H1 (cell line): ENCODE measurements around the gene KLHL29. TPM values are rescaled to one million over a fixed set of nuclear protein-coding genes. Genes with fewer than 3 reads are reported as not detected.

ENCODE experiments used
- CTCF ChIA-PET: fragments of 300-600 bp; sonication (Branson Sonifier 250); formaldehyde crosslinking; loops from one replicate; lab custom pipeline; 2021; ENCODE audit not compliant: partially characterized antibody; lab: Charles Lee
- POLR2A ChIA-PET: fragments of 300-600 bp; sonication (Branson Sonifier 250); formaldehyde crosslinking; loops from one replicate; lab custom pipeline; 2021; ENCODE audit warnings: inconsistent platforms; ENCODE audit not compliant: partially characterized antibody; lab: Charles Lee
- DNase-seq, 2 experiments: peaks; one replicate each; pipeline versions ENCODE4 v3.0.0 to v3.0.0-alpha.2; 2010 to 2022; ENCODE audit warnings: low spot score in 2 of 2, low read depth in 1 of 2, mixed read lengths in 1 of 2
- FAIRE-seq: peaks from 2 replicates; lab custom pipeline; 2011; peaks lifted over from hg19 to GRCh38; lab: Jason Lieb, UNC
- H2AFZ ChIP-seq: 2 replicates; pipeline ENCODE4 v1.8.1; 2012; ENCODE audit warnings: low read length, inconsistent platforms
- H2AK5ac ChIP-seq: 2 replicates; pipeline ENCODE4 v1.6.1; 2013; ENCODE audit warnings: low read depth, low read length
- H2BK120ac ChIP-seq: replicated peaks from 2 replicates; pipeline ENCODE3; 2013; ENCODE audit warnings: low read depth, low read length, inconsistent platforms
- H2BK12ac ChIP-seq: 2 replicates; pipeline ENCODE4 v1.6.1; 2013; ENCODE audit warnings: low read depth, low read length
- H2BK15ac ChIP-seq: 2 replicates; pipeline ENCODE4 v1.6.1; 2013; ENCODE audit warnings: low read length
- H2BK20ac ChIP-seq: 2 replicates; pipeline ENCODE4 v1.6.1; 2013; ENCODE audit warnings: low read length
- H2BK5ac ChIP-seq: 2 replicates; pipeline ENCODE4 v1.6.1; 2013; ENCODE audit warnings: low read depth, low read length
- H3K14ac ChIP-seq: 2 replicates; pipeline ENCODE4 v1.6.1; 2013; ENCODE audit warnings: inconsistent platforms; ENCODE audit not compliant: insufficient read length
- H3K18ac ChIP-seq: 2 replicates; pipeline ENCODE4 v1.6.1; 2013; ENCODE audit warnings: low read length; ENCODE audit errors: extremely low read depth
- H3K23ac ChIP-seq: 2 replicates; pipeline ENCODE4 v1.6.1; 2013; ENCODE audit warnings: inconsistent platforms; ENCODE audit not compliant: insufficient read length
- H3K23me2 ChIP-seq: 2 replicates; pipeline ENCODE4 v1.6.1; 2013; ENCODE audit warnings: low read depth, low read length
- H3K27ac ChIP-seq: 2 replicates; pipeline ENCODE4 v1.6.1; 2011; ENCODE audit warnings: low read depth, low read length, inconsistent platforms
- H3K27me3 ChIP-seq, 4 experiments: replicated peaks in 1 of 4; 1 replicate in 1 of 4; 2 replicates in 3 of 4; pipeline versions ENCODE4 v1.6.1 to v1.8.1; 2011 to 2013; ENCODE audit warnings: low read length in 3 of 4, mild to moderate bottlenecking in 3 of 4, inconsistent platforms in 2 of 4, mixed read lengths in 2 of 4, moderate library complexity in 1 of 4; ENCODE audit not compliant: control insufficient read depth in 3 of 4, insufficient read depth in 3 of 4; ENCODE audit errors: extremely low read depth in 1 of 4
- H3K36me3 ChIP-seq, 4 experiments: 2 replicates each; pipeline versions ENCODE4 v1.6.1 to v1.8.1; 2011 to 2013; ENCODE audit warnings: mild to moderate bottlenecking in 4 of 4, low read length in 3 of 4, moderate library complexity in 2 of 4, control low read depth in 1 of 4, inconsistent platforms in 1 of 4; ENCODE audit not compliant: insufficient read depth in 4 of 4, control insufficient read depth in 2 of 4
- H3K4ac ChIP-seq: replicated peaks from 2 replicates; pipeline ENCODE3; 2013; ENCODE audit warnings: low read length, low read depth, mixed read lengths, inconsistent platforms; ENCODE audit not compliant: insufficient read length
- H3K4me1 ChIP-seq, 4 experiments: replicated peaks in 1 of 4; 1 replicate in 1 of 4; 2 replicates in 3 of 4; pipeline versions ENCODE4 v1.6.1 to v1.8.1; 2011 to 2013; ENCODE audit warnings: low read length in 3 of 4, inconsistent platforms in 2 of 4, mixed read lengths in 1 of 4; ENCODE audit not compliant: insufficient read depth in 4 of 4, control insufficient read depth in 3 of 4
- H3K4me2 ChIP-seq, 2 experiments: 2 replicates each; pipeline versions ENCODE4 v1.6.1 to v1.8.1; 2011 to 2013; ENCODE audit warnings: low read depth in 2 of 2, low read length in 2 of 2, control low read depth in 1 of 2, inconsistent platforms in 1 of 2, mild to moderate bottlenecking in 1 of 2; ENCODE audit not compliant: insufficient read depth in 1 of 2
- H3K4me3 ChIP-seq, 4 experiments: fragments of 200-600, 300-600 bp in 1 of 4; sonication (generic), shearing (Covaris generic), sonication (Bioruptor Twin) in 1 of 4; 2 replicates each; pipeline versions ENCODE4 v1.5.1 to v1.8.1; 2011 to 2016; ENCODE audit warnings: low read length in 4 of 4, low read depth in 3 of 4, control low read depth in 2 of 4, inconsistent platforms in 2 of 4, mild to moderate bottlenecking in 2 of 4, mixed read lengths in 1 of 4, moderate library complexity in 1 of 4; ENCODE audit not compliant: insufficient read depth in 2 of 4; ENCODE audit errors: extremely low read depth in 1 of 4
- H3K56ac ChIP-seq: replicated peaks from 2 replicates; pipeline ENCODE3; 2013; ENCODE audit warnings: low read depth, mild to moderate bottlenecking, mixed read lengths, low read length, inconsistent platforms; ENCODE audit not compliant: insufficient read length
- H3K79me1 ChIP-seq: 2 replicates; pipeline ENCODE4 v1.6.1; 2013; ENCODE audit warnings: low read depth, low read length, control low read depth
- H3K79me2 ChIP-seq, 2 experiments: 2 replicates each; pipeline versions ENCODE4 v1.6.1 to v1.8.1; 2012 to 2013; ENCODE audit warnings: low read length in 2 of 2, mild to moderate bottlenecking in 2 of 2, inconsistent platforms in 1 of 2; ENCODE audit not compliant: insufficient read depth in 2 of 2, control insufficient read depth in 1 of 2
- H3K9ac ChIP-seq, 4 experiments: replicated peaks in 1 of 4; 1 replicate in 1 of 4; 2 replicates in 3 of 4; pipeline versions ENCODE4 v1.6.1 to v1.8.1; 2011 to 2013; ENCODE audit warnings: low read depth in 3 of 4, low read length in 3 of 4, control low read depth in 2 of 4, mild to moderate bottlenecking in 2 of 4, moderate library complexity in 2 of 4, inconsistent platforms in 1 of 4; ENCODE audit errors: extremely low read depth in 1 of 4
- H3K9me3 ChIP-seq, 2 experiments: 2 replicates each; pipeline versions ENCODE4 v1.6.1 to v1.8.1; 2012 to 2013; ENCODE audit warnings: mild to moderate bottlenecking in 2 of 2, moderate library complexity in 2 of 2, control low read depth in 1 of 2, inconsistent platforms in 1 of 2, low read depth in 1 of 2, low read length in 1 of 2, mixed read lengths in 1 of 2; ENCODE audit not compliant: insufficient read depth in 2 of 2
- H4K20me1 ChIP-seq, 2 experiments: replicated peaks in 1 of 2; 2 replicates each; pipeline versions ENCODE3 to v1.8.1; 2011 to 2013; ENCODE audit warnings: inconsistent platforms in 2 of 2, low read length in 2 of 2, mild to moderate bottlenecking in 1 of 2; ENCODE audit not compliant: insufficient read depth in 2 of 2, control insufficient read depth in 1 of 2
- H4K5ac ChIP-seq: 2 replicates; pipeline ENCODE4 v1.6.1; 2013; ENCODE audit warnings: low read length, low read depth, mixed read lengths, inconsistent platforms; ENCODE audit not compliant: insufficient read length
- H4K8ac ChIP-seq: 2 replicates; pipeline ENCODE4 v1.8.0; 2013; ENCODE audit warnings: mild to moderate bottlenecking, moderate library complexity, low read length, inconsistent platforms; ENCODE audit not compliant: insufficient read depth; ENCODE audit errors: extremely low read depth
- H4K91ac ChIP-seq: replicated peaks from 2 replicates; pipeline ENCODE3; 2013; ENCODE audit warnings: low read length, mixed read lengths, inconsistent platforms; ENCODE audit not compliant: insufficient read length
- CBX5 ChIP-seq: fragments of 300-800, 300-1000 bp; sonication (generic); IDR thresholded peaks from 2 replicates; pipeline ENCODE4 v1.7.1; 2016; ENCODE audit warnings: antibody characterized with exemption, low read length, low read depth
- CBX8 ChIP-seq: fragments of 300-800, 300-1000 bp; sonication (generic); IDR thresholded peaks from 2 replicates; pipeline ENCODE4 v1.7.1; 2016; ENCODE audit warnings: low read depth, low read length, borderline replicate concordance
- CTBP2 ChIP-seq: IDR thresholded peaks from 2 replicates; pipeline ENCODE4 v1.7.0; 2011; ENCODE audit warnings: borderline replicate concordance, mild to moderate bottlenecking, moderate library complexity, mixed read lengths, low read length; ENCODE audit not compliant: insufficient read depth, insufficient read length
- EP300 ChIP-seq, 2 experiments: IDR thresholded peaks; 1 replicate in 1 of 2; 2 replicates in 1 of 2; pipeline ENCODE4 v1.6.1; 2011 to 2012; ENCODE audit warnings: low read depth in 2 of 2, low read length in 2 of 2, mild to moderate bottlenecking in 2 of 2, borderline replicate concordance in 1 of 2, inconsistent platforms in 1 of 2, moderate library complexity in 1 of 2
- KDM5A ChIP-seq: fragments of 200-600 bp; IDR thresholded peaks from 2 replicates; pipeline ENCODE4 v1.7.1; 2012; ENCODE audit warnings: mild to moderate bottlenecking, low read length, inconsistent platforms, mixed read lengths
- RXRA ChIP-seq: IDR thresholded peaks from 2 replicates; pipeline ENCODE4 v1.6.1; 2011; ENCODE audit warnings: low read depth, mild to moderate bottlenecking, low read length, moderate library complexity; ENCODE audit not compliant: insufficient read depth
- SIN3A ChIP-seq, 2 experiments: IDR thresholded peaks in 1 of 2; conservative IDR thresholded peaks in 1 of 2; 2 replicates each; pipeline ENCODE4 v1.6.1; 2011 to 2012; ENCODE audit warnings: low read length in 2 of 2, improper control_type of control experiment in 1 of 2, low read depth in 1 of 2, mild to moderate bottlenecking in 1 of 2
- SIRT6 ChIP-seq: IDR thresholded peaks from one replicate; pipeline ENCODE4 v1.7.1; 2012; ENCODE audit warnings: low read length, inconsistent platforms
- SIX5 ChIP-seq: IDR thresholded peaks from 2 replicates; pipeline ENCODE4 v1.6.1; 2011; ENCODE audit warnings: mild to moderate bottlenecking, low read depth, low read length
- SP2 ChIP-seq: IDR thresholded peaks from 2 replicates; pipeline ENCODE4 v1.6.1; 2012; ENCODE audit warnings: mild to moderate bottlenecking, low read length, inconsistent platforms
- SRF ChIP-seq: IDR thresholded peaks from 2 replicates; pipeline ENCODE4 v1.6.1; 2011; ENCODE audit warnings: mild to moderate bottlenecking, low read depth, low read length, moderate library complexity
- TBP ChIP-seq: IDR thresholded peaks from 2 replicates; pipeline ENCODE4 v1.6.1; 2011; ENCODE audit warnings: low read depth, low read length, improper control_type of control experiment
- WGBS, 2 experiments: shearing (Covaris generic) in 1 of 2; methylation state at CpG; one replicate each; pipeline versions ENCODE4 v1.1.6 to v1.1.7; 2013 to 2015; ENCODE audit warnings: low lambda C conversion rate in 2 of 2, mixed read lengths in 2 of 2, inconsistent platforms in 1 of 2, low coverage in 1 of 2, missing lambda C conversion rate in 1 of 2; ENCODE audit not compliant: insufficient replicate concordance in 2 of 2, insufficient coverage in 1 of 2, insufficient read length in 1 of 2; ENCODE audit errors: extremely low coverage in 1 of 2, missing lambda C conversion rate in 1 of 2; 5-methylcytosine and 5-hydroxymethylcytosine counted together
- polyA plus RNA-seq, 7 experiments: library from polyadenylated mRNA; depleted of rRNA in 3 of 7; stranded (reverse) in 5 of 7; unstranded in 2 of 7; fragments of >200 nt in 5 of 7; fragments of 200-250 nt in 2 of 7; gene quantifications; 1 replicate in 5 of 7; 2 replicates in 1 of 7; 4 replicates in 1 of 7; pipeline versions ENCODE4 v1.2.1 to v1.2.3, GENCODE V29; 2011 to 2013; ENCODE audit warnings: missing spikeins in 2 of 7, mixed read lengths in 2 of 7
- total RNA-seq: library from RNA; stranded (reverse); fragmentation: NEBNext Ultra II Directional; extraction: Animal tissue kit (Norgen Biotek cat#: 25700); gene quantifications from 2 replicates; pipeline ENCODE4 v1.2.1, GENCODE V29; 2021

Gene KLHL29
- total and polyA plus RNA-seq, 2 of the 8 experiments (the other 6 are each of a cell fraction or from before 2014, with no cell fraction given), result 1.1 to 4.7 TPM

GRCh38 chr2:23489471-23490322 lies 104.7 kb downstream of the KLHL29 start:
- no peaks in the 10 kb centered on the region for H3K79me2 ChIP-seq
- H3K79me1 ChIP-seq, result peaks cover 3% of the 10 kb centered on the region; the same call in 1 of the 2 replicates
- H3K23ac ChIP-seq, result no peak overlapping the region
- peaks cover 0 to 2% (median 0%) of the 10 kb centered on the region in 4 experiments; a peak in 2 of 7 replicates for H3K4me1 ChIP-seq
- H2BK120ac ChIP-seq, result no peak overlapping the region
- H3K9ac ChIP-seq, result no peak overlapping the region
- no peak overlapping the region for H2AK5ac ChIP-seq
- no peak overlapping the region for H2AFZ ChIP-seq
- H3K9me3 ChIP-seq, result no peaks in the 10 kb centered on the region
- H2BK20ac ChIP-seq, result no peak overlapping the region
- no peaks in the 10 kb centered on the region; a peak in 1 of 8 replicates for H3K36me3 ChIP-seq
- H3K4ac ChIP-seq, result no peak overlapping the region
- H2BK15ac ChIP-seq, result no peak overlapping the region
- ChIA-PET CTCF (interaction anchor here (0.9 kb wide), 1 partner anchor 32 kb away, joined by 3 read pairs; no protein-coding TSS in a partner anchor), POLR2A (no interaction called here)
- no peak for FAIRE-seq
- no peak overlapping the region for H4K8ac ChIP-seq
- no peak overlapping the region for H3K4me3 ChIP-seq
- H4K5ac ChIP-seq, result no peak overlapping the region
- no peak overlapping the region for H3K4me2 ChIP-seq
- H3K27me3 ChIP-seq, result no peaks in the 10 kb centered on the region
- 0 out of 2 replicates have a peak overlapping the region, but pooled peaks have one; percentile 39 for H2BK12ac ChIP-seq
- no peaks in the 10 kb centered on the region for H3K23me2 ChIP-seq
- 0 out of 2 replicates have a peak overlapping the region, but pooled peaks have one; percentile 22 for H2BK5ac ChIP-seq
- H3K14ac ChIP-seq, result no peak overlapping the region
- H4K20me1 ChIP-seq, result no peaks in the 10 kb centered on the region
- H3K18ac ChIP-seq, result no peak overlapping the region
- H3K27ac ChIP-seq, result no peak overlapping the region
- H3K56ac ChIP-seq, result no peak overlapping the region
- no peak for DNase-seq
- 81% methylated on average over 18 of the region's 19 CpGs; no CpG with 5 or more reads in 1 of the 2 experiments for WGBS, 2 experiments
- no peak overlapping the region for H4K91ac ChIP-seq
- no peak for TF ChIP-seq RXRA
- no peak for TF ChIP-seq SIN3A (conservative IDR thresholded peaks at IDR 0.05 in 1 of 2, IDR thresholded peaks at IDR 0.05 in 1 of 2; ENCODE audit: low read depth in 1 of 2, low read length in 2 of 2)
- no peak for TF ChIP-seq SIX5
- TF ChIP-seq SRF, result no peak
- no peak for TF ChIP-seq CBX8
- TF ChIP-seq CBX5, result no peak
- no peak for TF ChIP-seq CTBP2
- no peak for TF ChIP-seq KDM5A
- no peak for TF ChIP-seq EP300 (IDR thresholded peaks at IDR 0.05; ENCODE audit: borderline replicate concordance in 1 of 2, low read depth in 2 of 2, low read length in 2 of 2)
- no peak for TF ChIP-seq SP2
- no peak for TF ChIP-seq TBP
- TF ChIP-seq SIRT6, result no peak
